22Rv1 (cell line): ENCODE measurements around the gene MUC6.

Source experiments
- ZFX ChIP-seq: fragments of 450-650 bp; IDR thresholded peaks from 2 replicates; pipeline ENCODE4 v1.6.1; 2017; ENCODE audit warnings: antibody characterized with exemption, borderline replicate concordance
- TF ChIP-seq, protein P1 (sequence below): fragments of 450-650 bp; IDR thresholded peaks from 2 replicates; pipeline ENCODE4 v1.5.1; 2017; ENCODE audit warnings: mild to moderate bottlenecking

DNA sequence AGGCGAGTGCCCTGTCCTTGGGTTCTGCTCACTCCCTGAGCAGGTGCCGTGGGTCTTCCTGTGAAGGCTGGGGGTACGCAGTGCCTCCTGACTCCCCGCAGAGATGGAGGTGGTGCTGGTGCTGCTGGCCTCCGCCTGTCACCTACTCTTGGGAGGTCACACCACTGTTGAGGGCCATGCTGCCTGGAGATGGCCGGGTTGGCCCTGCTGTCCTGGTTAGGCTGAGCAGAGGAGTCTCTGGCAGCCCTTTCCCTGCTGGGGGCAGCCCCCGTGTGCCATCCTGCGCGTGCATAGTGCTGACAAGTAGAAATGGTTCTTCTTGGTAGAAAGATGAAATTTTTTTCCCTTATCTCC is 49.6 kb downstream of the MUC6 start:
- TF ChIP-seq, protein P1, sequence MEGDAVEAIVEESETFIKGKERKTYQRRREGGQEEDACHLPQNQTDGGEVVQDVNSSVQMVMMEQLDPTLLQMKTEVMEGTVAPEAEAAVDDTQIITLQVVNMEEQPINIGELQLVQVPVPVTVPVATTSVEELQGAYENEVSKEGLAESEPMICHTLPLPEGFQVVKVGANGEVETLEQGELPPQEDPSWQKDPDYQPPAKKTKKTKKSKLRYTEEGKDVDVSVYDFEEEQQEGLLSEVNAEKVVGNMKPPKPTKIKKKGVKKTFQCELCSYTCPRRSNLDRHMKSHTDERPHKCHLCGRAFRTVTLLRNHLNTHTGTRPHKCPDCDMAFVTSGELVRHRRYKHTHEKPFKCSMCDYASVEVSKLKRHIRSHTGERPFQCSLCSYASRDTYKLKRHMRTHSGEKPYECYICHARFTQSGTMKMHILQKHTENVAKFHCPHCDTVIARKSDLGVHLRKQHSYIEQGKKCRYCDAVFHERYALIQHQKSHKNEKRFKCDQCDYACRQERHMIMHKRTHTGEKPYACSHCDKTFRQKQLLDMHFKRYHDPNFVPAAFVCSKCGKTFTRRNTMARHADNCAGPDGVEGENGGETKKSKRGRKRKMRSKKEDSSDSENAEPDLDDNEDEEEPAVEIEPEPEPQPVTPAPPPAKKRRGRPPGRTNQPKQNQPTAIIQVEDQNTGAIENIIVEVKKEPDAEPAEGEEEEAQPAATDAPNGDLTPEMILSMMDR = no peak
- TF ChIP-seq ZFX = no peak
